ENCODE results near the gene ADGRV1. TPM values are rescaled to one million over a fixed set of nuclear protein-coding genes. Genes with fewer than 3 reads are reported as not detected.

Gene ADGRV1
- total RNA-seq, 1 donor from 2014 or later, result 10.0 TPM

DNA sequence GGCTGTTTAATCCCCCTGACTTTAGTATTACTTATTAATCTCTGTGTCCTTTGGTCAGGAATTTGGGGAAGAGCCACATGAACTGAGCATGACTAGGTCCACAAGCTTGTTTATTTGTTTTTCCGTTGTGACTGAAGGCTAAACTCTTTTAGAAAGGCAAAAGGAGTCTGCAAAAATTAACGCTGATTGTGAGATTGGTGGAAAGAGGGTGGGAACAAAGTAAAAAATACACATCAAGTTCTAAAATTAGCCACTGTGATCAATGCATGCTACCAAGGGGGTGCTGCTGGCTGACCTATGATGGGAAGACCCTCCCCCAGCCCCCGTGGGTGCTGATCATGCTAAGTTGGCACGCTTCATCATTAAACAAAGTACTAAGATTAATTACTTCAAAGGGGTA lies 356.8 kb downstream of the ADGRV1 start:
- no peak for FAIRE-seq
- no peak overlapping the region for H2AFZ ChIP-seq (ENCODE audit: low read depth, low read length)
- H3K4me3 Mint-ChIP-seq (ENCODE audit: unreplicated experiment), result no peak overlapping the region

DNA sequence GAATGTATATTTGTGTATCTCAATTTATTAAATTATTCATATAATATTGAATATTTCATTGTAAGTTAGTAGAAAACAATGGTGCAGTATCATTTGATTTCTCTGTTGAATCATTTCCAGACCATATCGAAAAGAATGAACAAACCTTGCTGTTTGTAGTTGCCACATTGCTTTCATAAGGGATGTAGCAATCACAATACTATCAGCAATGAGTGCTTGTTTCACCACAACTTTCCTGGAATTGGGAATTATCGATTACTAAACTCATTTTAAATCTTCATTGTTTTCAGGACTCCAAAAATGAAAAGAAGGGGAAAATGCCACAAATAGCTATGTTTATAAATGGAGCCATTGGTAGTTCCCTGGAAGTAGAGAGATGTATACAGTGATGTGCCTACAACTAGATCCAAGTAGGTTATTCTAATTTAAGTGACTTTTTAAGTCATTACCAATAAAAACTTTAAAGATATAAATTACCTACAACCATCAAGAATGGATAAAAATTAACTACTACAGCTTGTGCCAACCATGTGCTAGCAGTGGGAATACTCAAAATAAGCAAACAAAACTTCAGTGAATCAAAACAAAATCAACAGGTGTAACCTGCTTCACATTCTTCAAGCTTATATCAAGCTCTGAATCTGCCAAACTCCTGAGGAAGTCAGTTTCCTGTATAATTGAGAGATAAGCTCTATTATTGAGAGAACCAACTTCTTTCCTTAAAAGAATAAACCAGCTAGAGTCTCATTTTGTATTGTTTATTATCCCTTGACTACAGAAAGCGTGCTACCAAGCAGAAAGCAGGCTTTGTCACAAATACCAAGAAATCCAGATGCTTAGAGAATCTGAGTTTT lies 358.6 kb downstream of the ADGRV1 start:
- Mint-ChIP-seq H3K27me3 (ENCODE audit: low read depth, unreplicated experiment) (no peaks in the 10 kb centered on the region), H3K36me3 (ENCODE audit: low read depth, unreplicated experiment) (no peaks in the 10 kb centered on the region), H3K9me3 (ENCODE audit: unreplicated experiment) (no peaks in the 10 kb centered on the region), H3K27ac (ENCODE audit: unreplicated experiment) (no peak overlapping the region), H3K4me1 (ENCODE audit: low read depth, unreplicated experiment) (no peaks in the 10 kb centered on the region), H3K4me3 (ENCODE audit: unreplicated experiment) (no peak overlapping the region)
- H3K9me3 ChIP-seq (ENCODE audit: insufficient read depth, low read depth, low read length), result no peaks in the 10 kb centered on the region
- H3K27ac ChIP-seq (ENCODE audit: low read depth, low read length), result no peak overlapping the region
- no peaks in the 10 kb centered on the region for H4K20me1 ChIP-seq (ENCODE audit: insufficient read depth, low read length)
- no peak overlapping the region for H2AFZ ChIP-seq (ENCODE audit: low read depth, low read length)
- no peaks in the 10 kb centered on the region for H3K36me3 ChIP-seq (ENCODE audit: insufficient read depth, low read length)
- no peaks in the 10 kb centered on the region for H3K79me2 ChIP-seq (ENCODE audit: insufficient read depth, low read length)
- no peaks in the 10 kb centered on the region for H3K4me1 ChIP-seq (ENCODE audit: insufficient read depth, low read length)
- FAIRE-seq (no peak), DNase-seq (ENCODE audit: low read depth) (no peak)
- no peaks in the 10 kb centered on the region for H3K27me3 ChIP-seq (ENCODE audit: insufficient read depth, low read length)
- H3K9ac ChIP-seq (ENCODE audit: low read length), result no peak overlapping the region
- no peak overlapping the region for H3K4me2 ChIP-seq (ENCODE audit: low read length)
- TF ChIP-seq, protein P1, sequence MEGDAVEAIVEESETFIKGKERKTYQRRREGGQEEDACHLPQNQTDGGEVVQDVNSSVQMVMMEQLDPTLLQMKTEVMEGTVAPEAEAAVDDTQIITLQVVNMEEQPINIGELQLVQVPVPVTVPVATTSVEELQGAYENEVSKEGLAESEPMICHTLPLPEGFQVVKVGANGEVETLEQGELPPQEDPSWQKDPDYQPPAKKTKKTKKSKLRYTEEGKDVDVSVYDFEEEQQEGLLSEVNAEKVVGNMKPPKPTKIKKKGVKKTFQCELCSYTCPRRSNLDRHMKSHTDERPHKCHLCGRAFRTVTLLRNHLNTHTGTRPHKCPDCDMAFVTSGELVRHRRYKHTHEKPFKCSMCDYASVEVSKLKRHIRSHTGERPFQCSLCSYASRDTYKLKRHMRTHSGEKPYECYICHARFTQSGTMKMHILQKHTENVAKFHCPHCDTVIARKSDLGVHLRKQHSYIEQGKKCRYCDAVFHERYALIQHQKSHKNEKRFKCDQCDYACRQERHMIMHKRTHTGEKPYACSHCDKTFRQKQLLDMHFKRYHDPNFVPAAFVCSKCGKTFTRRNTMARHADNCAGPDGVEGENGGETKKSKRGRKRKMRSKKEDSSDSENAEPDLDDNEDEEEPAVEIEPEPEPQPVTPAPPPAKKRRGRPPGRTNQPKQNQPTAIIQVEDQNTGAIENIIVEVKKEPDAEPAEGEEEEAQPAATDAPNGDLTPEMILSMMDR (IDR thresholded peaks at IDR 0.05; ENCODE audit: insufficient read depth, low read depth, low read length), result no peak
- TF ChIP-seq EZH2 (IDR thresholded peaks at IDR 0.05; ENCODE audit: insufficient read depth, low read length), result no peak
- no peak overlapping the region for H3K4me3 ChIP-seq (ENCODE audit: insufficient read depth, low read depth, low read length)

More for the DNA sequence above, 356.8 kb downstream of the ADGRV1 start:
- Histone ChIP-seq H3K9ac (ENCODE audit: low read length) (no peak overlapping the region), H3K27me3 (ENCODE audit: insufficient read depth, low read length) (no peaks in the 10 kb centered on the region), H3K4me2 (ENCODE audit: low read length) (no peak overlapping the region), H3K79me2 (ENCODE audit: insufficient read depth, low read length) (no peaks in the 10 kb centered on the region), H3K27ac (ENCODE audit: low read depth, low read length) (no peak overlapping the region), H3K36me3 (ENCODE audit: insufficient read depth, low read length) (no peaks in the 10 kb centered on the region), H3K4me3 (ENCODE audit: insufficient read depth, low read depth, low read length) (no peak overlapping the region), H4K20me1 (ENCODE audit: insufficient read depth, low read length) (no peaks in the 10 kb centered on the region), H3K9me3 (ENCODE audit: insufficient read depth, low read depth, low read length) (no peaks in the 10 kb centered on the region), H3K4me1 (ENCODE audit: insufficient read depth, low read length) (no peaks in the 10 kb centered on the region)
- Mint-ChIP-seq H3K4me1 (ENCODE audit: low read depth, unreplicated experiment) (peaks cover 2% of the 10 kb centered on the region), H3K36me3 (ENCODE audit: low read depth, unreplicated experiment) (no peaks in the 10 kb centered on the region), H3K27me3 (ENCODE audit: low read depth, unreplicated experiment) (no peaks in the 10 kb centered on the region), H3K27ac (ENCODE audit: unreplicated experiment) (no peak overlapping the region), H3K9me3 (ENCODE audit: unreplicated experiment) (no peaks in the 10 kb centered on the region)
- no peak for DNase-seq (ENCODE audit: low read depth)
- no peak for TF ChIP-seq EZH2 (IDR thresholded peaks at IDR 0.05; ENCODE audit: insufficient read depth, low read length)
- TF ChIP-seq, protein P1 (IDR thresholded peaks at IDR 0.05; ENCODE audit: insufficient read depth, low read depth, low read length), result no peak
